ENCODE data around the gene H6PD.

DNA sequence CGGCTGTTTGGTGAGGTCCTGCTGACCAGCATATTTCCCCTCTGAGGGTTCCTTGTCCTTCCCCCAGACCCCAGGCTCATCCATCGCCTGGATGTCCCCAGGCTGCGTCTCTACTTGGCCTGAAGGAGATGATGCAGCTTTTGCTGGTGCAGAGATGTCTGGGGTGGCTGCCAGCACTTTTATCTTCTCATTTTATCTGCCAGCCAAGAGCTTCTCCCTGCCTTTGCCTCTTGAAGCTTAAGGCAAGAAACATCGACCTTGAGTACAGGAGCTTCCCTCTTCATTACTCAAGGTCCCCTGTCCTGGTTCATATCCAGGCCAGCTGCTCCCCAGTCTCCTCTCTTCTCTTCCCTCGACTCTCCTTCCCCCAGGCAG lies 9.2 kb upstream of the H6PD start:
- TF ChIP-seq SUZ12 (IDR thresholded peaks at IDR 0.05; ENCODE audit: extremely low read depth, insufficient read depth, insufficient read length) (no peak), ZNF274 (IDR thresholded peaks at IDR 0.05; ENCODE audit: low read depth, low read length) (no peak), YY1 (IDR thresholded peaks at IDR 0.05; ENCODE audit: insufficient read depth, insufficient read length) (no peak)
